ENCODE data around the gene CDH1. TPM values are rescaled to one million over a fixed set of nuclear protein-coding genes. Genes with fewer than 3 reads are reported as not detected.
"Not testable (repeated sequence)": the region's sequence is repeated elsewhere in the genome, so short reads cannot be mapped to it uniquely, and the experiment has no call there.

Gene CDH1
- 91.5 TPM for polyA plus RNA-seq (ENCODE audit: insufficient read length)
- long read RNA-seq, donor 1, full-length matches to known transcripts = 5 of 135 reads
- long read RNA-seq, donor 1, partial matches to known transcripts = 130 of 135 reads
- long read RNA-seq, donor 1, other reads (novel, unspliced or antisense) = 0 of 135 reads
- long read RNA-seq, donor 2, full-length matches to known transcripts = 9 of 9 reads
- long read RNA-seq, donor 2, partial matches to known transcripts = 0 of 9 reads
- long read RNA-seq, donor 2, other reads (novel, unspliced or antisense) = 0 of 9 reads
- long read RNA-seq, donor 3, full-length matches to known transcripts = 5 of 85 reads
- long read RNA-seq, donor 3, partial matches to known transcripts = 80 of 85 reads
- long read RNA-seq, donor 3, other reads (novel, unspliced or antisense) = 0 of 85 reads
- long read RNA-seq, donor 4 = 0 reads
- long read RNA-seq, donor 5, full-length matches to known transcripts = 10 of 10 reads
- long read RNA-seq, donor 5, partial matches to known transcripts = 0 of 10 reads
- long read RNA-seq, donor 5, other reads (novel, unspliced or antisense) = 0 of 10 reads
- long read RNA-seq, donor 6, full-length matches to known transcripts = 4 of 4 reads
- long read RNA-seq, donor 6, partial matches to known transcripts = 0 of 4 reads
- long read RNA-seq, donor 6, other reads (novel, unspliced or antisense) = 0 of 4 reads
- long read RNA-seq, donor 7, full-length matches to known transcripts = 12 of 12 reads
- long read RNA-seq, donor 7, partial matches to known transcripts = 0 of 12 reads
- long read RNA-seq, donor 7, other reads (novel, unspliced or antisense) = 0 of 12 reads
- long read RNA-seq, donor 8, full-length matches to known transcripts = 5 of 5 reads
- long read RNA-seq, donor 8, partial matches to known transcripts = 0 of 5 reads
- long read RNA-seq, donor 8, other reads (novel, unspliced or antisense) = 0 of 5 reads

GRCh38 chr16:68737046-68737729 is at the start of gene CDH1:
Gene CDH1, plus strand, starts transcription at chr16:68737292. Its CDS starts 124 bp downstream, at chr16:68737416.
- DNase-seq = peak; percentile 61

- no peak for DNase-seq
These were observed 47.2 kb upstream of the CDH1 start for GRCh38 chr16:68689921-68690320.

- no peak for DNase-seq
These were observed 41.5 kb upstream of the CDH1 start for GRCh38 chr16:68695575-68695974.

GRCh38 chr16:68696514-68696913 is 40.6 kb upstream of the CDH1 start:
- DNase-seq = no peak

- DNase-seq = no peak
These were observed 39.0 kb upstream of the CDH1 start for GRCh38 chr16:68698091-68698490.

GRCh38 chr16:68700120-68700519 is 37.0 kb upstream of the CDH1 start:
- no peak for DNase-seq

- peak; percentile 33 for DNase-seq
These were observed 36.3 kb upstream of the CDH1 start for GRCh38 chr16:68700831-68701230.

GRCh38 chr16:68704232-68704867 is 32.7 kb upstream of the CDH1 start:
- peak; percentile 79 for DNase-seq

- no peak for DNase-seq
These were observed 29.5 kb upstream of the CDH1 start for GRCh38 chr16:68707340-68708152.

GRCh38 chr16:68710211-68710610 is 26.9 kb upstream of the CDH1 start:
- DNase-seq = no peak

GRCh38 chr16:68711421-68712139 is 25.5 kb upstream of the CDH1 start:
- no peak for DNase-seq

GRCh38 chr16:68713361-68713760 is 23.7 kb upstream of the CDH1 start:
- DNase-seq = no peak

- DNase-seq = no peak
These were observed 21.6 kb upstream of the CDH1 start for GRCh38 chr16:68715471-68715870.

- not testable (repeated sequence) for DNase-seq
These were observed 20.6 kb upstream of the CDH1 start for GRCh38 chr16:68716516-68716915.

- DNase-seq = no peak
These were observed 19.4 kb upstream of the CDH1 start for GRCh38 chr16:68717684-68718083.

GRCh38 chr16:68718590-68718989 is 18.5 kb upstream of the CDH1 start:
- no peak for DNase-seq

- no peak for DNase-seq
These were observed 17.1 kb upstream of the CDH1 start for GRCh38 chr16:68719993-68720489.

- DNase-seq = no peak
These were observed 14.7 kb upstream of the CDH1 start for GRCh38 chr16:68722119-68723024.

GRCh38 chr16:68724797-68725196 is 12.3 kb upstream of the CDH1 start:
- DNase-seq = no peak
